Measurements from ENCODE around the gene TNFRSF4. TPM values are rescaled to one million over a fixed set of nuclear protein-coding genes. Genes with fewer than 3 reads are reported as not detected.
A peak's percentile ranks its signal among the peaks of the same experiment; 100 is the strongest.

The TNFRSF4 gene
- total RNA-seq, 6 donors from 2014 or later: 0.46 to 15.4 (median 2.4) TPM

- WGBS, 2 donors: 81 to 85% methylated on average over 10 to 12 of the region's 28 CpGs
- DNase-seq: peak in 1 of 2 donors; percentile 75
- H3K4me3 ChIP-seq: peak overlapping the region in 3 of 4 donors; percentile 33 to 51 (median 42)
- peaks cover 0 to 10% (median 2%) of the 10 kb centered on the region in 4 donors for H3K27me3 ChIP-seq
- peaks cover 25 to 64% (median 49%) of the 10 kb centered on the region in 4 donors for H3K4me1 ChIP-seq
- no peaks in the 10 kb centered on the region for H3K9me3 ChIP-seq
- peak overlapping the region in 3 of 4 donors; percentile 28 to 73 (median 60) for H3K27ac ChIP-seq
- peaks cover 0 to 10% (median 6%) of the 10 kb centered on the region in 4 donors for H3K36me3 ChIP-seq
- TF ChIP-seq EP300 (IDR thresholded peaks at IDR 0.05) (no peak), POLR2A (IDR thresholded peaks at IDR 0.05) (no peak), POLR2AphosphoS5 (IDR thresholded peaks at IDR 0.05) (no peak), CTCF (IDR thresholded peaks at IDR 0.05) (no peak)
- no peak for ATAC-seq (ENCODE audit: low FRiP score in 2 of 2)
Observed at GRCh38 chr1:1211541-1212441, 2.2 kb downstream of the TNFRSF4 start.

DNA sequence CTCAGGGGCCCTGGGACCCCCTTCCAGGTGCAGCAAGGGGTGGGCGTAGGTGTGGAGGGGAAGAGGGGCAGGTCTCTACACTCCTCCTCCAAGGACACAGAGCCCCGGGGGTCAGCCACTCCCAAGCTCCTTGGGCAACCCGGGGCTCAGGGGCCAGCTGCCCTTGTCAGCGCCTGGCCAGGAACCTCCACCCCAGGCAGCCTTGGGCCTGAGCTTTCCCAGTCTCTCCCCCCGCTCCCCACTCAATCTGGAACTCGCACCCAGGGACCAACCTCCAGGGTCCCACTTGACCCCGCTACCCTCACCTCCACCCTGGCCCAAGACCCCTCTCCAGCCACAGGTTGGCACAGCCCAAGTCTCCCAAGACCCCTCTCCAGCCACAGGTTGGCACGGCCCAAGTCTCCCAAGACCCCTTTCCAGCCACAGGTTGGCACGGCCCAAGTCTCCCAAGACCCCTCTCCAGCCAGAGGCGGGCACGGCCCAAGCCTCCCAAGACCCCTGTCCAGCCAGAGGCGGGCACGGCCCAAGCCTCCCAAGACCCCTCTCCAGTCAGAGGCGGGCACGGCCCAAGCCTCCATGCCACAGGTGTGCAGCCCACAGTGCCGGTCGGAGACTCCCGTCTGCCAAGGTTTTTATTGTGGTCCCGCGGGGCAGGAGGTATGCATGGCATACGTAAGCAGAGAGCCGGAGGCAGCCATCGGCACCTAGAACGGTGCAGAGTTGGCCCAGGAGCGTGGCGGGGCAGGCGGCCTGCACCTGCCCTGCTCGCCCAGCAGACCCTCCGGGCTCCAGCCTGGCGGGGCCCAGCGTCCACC is 3.0 kb downstream of the TNFRSF4 start:
- Histone ChIP-seq H3K36me3 (peaks cover 0 to 2% (median under 1%) of the 10 kb centered on the region in 4 donors), H3K4me1 (peaks cover 34 to 72% (median 58%) of the 10 kb centered on the region in 4 donors), H3K27me3 (peaks cover 0 to 18% (median 7%) of the 10 kb centered on the region in 4 donors), H3K27ac (no peak overlapping the region), H3K4me3 (no peak overlapping the region), H3K9me3 (no peaks in the 10 kb centered on the region)
- WGBS, 2 donors: 94 to 95% methylated on average over 12 to 30 of the region's 31 CpGs
- no peak for ATAC-seq (ENCODE audit: low FRiP score in 2 of 2)
- no peak for TF ChIP-seq EP300 (IDR thresholded peaks at IDR 0.05)
- no peak for TF ChIP-seq POLR2AphosphoS5 (IDR thresholded peaks at IDR 0.05)
- no peak for TF ChIP-seq POLR2A (IDR thresholded peaks at IDR 0.05)
- TF ChIP-seq CTCF (IDR thresholded peaks at IDR 0.05): no peak
- peak in 1 of 2 donors; percentile 76 for DNase-seq

DNA sequence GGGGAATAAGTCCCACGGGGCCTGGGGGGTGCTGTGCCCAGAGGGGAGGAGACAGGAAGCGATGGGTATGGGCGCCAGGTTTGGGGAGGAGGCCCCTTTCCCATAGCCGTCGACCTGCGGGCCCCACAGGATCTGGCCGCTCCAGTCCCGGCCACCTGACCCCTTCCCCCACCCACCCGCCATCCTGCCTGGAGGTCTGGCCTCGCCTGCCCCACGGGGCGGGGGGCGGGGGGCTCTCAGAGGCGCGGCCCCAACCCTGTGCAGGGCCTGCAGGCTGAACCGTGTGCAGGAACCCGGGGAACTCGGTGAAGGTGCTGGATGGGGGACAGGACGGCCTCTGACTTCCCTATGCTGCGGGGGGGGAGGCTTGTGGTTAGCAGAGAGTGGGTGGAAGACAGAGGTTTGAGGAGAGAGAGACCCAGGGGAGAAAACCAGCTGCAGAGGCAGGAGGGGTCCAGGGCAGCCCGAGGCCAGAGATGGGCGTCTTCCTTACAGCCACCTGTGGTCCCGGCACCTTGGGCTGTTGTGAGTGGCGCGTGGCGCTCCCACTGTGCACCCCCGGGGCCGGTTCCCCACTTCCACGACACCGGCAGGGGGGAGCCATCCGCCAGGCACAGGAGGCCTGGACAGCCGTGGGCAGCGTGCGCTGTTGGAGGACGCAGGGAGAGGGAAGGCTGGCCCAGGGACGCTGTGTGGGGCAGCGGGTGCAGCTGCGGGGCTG is 5.1 kb downstream of the TNFRSF4 start:
- TF ChIP-seq POLR2AphosphoS5 (IDR thresholded peaks at IDR 0.05) (no peak), EP300 (IDR thresholded peaks at IDR 0.05) (no peak), CTCF (IDR thresholded peaks at IDR 0.05) (no peak), POLR2A (IDR thresholded peaks at IDR 0.05) (no peak)
- Histone ChIP-seq H3K27ac (peak overlapping the region in 2 of 4 donors; percentile 37 to 64), H3K4me1 (peaks cover 23 to 59% (median 46%) of the 10 kb centered on the region in 4 donors), H3K36me3 (no peaks in the 10 kb centered on the region), H3K27me3 (peaks cover 0 to 20% (median 11%) of the 10 kb centered on the region in 4 donors), H3K9me3 (no peaks in the 10 kb centered on the region), H3K4me3 (peak overlapping the region in 3 of 4 donors; percentile 0 to 23 (median 21))
- ATAC-seq (ENCODE audit: low FRiP score in 2 of 2): no peak
- 34 to 45% methylated on average over 16 to 36 of the region's 38 CpGs for WGBS, 2 donors
- DNase-seq: peak in 1 of 2 donors; percentile 74

- DNase-seq (no peak), ATAC-seq (ENCODE audit: low FRiP score in 2 of 2) (no peak)
- 65 to 77% methylated on average over 9 to 11 of the region's 11 CpGs for WGBS, 2 donors
- peaks cover 15 to 46% (median 34%) of the 10 kb centered on the region in 4 donors for H3K4me1 ChIP-seq
- no peak overlapping the region for H3K4me3 ChIP-seq
- no peak for TF ChIP-seq CTCF (IDR thresholded peaks at IDR 0.05)
- TF ChIP-seq POLR2AphosphoS5 (IDR thresholded peaks at IDR 0.05): no peak
- no peak for TF ChIP-seq EP300 (IDR thresholded peaks at IDR 0.05)
- TF ChIP-seq POLR2A (IDR thresholded peaks at IDR 0.05): no peak
- H3K27ac ChIP-seq: no peak overlapping the region
- peaks cover 0 to 20% (median 11%) of the 10 kb centered on the region in 4 donors for H3K27me3 ChIP-seq
- no peaks in the 10 kb centered on the region for H3K36me3 ChIP-seq
- H3K9me3 ChIP-seq: no peaks in the 10 kb centered on the region
Observed at GRCh38 chr1:1207571-1207892, 6.4 kb downstream of the TNFRSF4 start.

All from upper lobe of left lung (tissue), 6 donors.